ENCODE data around the gene TSN. TPM values are rescaled to one million over a fixed set of nuclear protein-coding genes. Genes with fewer than 3 reads are reported as not detected.
"Not testable (repeated sequence)": the region's sequence is repeated elsewhere in the genome, so short reads cannot be mapped to it uniquely, and the experiment has no call there.

Gene TSN
- total RNA-seq, 1 donor from 2014 or later: 62.9 TPM

GRCh38 chr2:121801916-121802315 lies 46.5 kb downstream of the TSN start:
- no peak for DNase-seq (ENCODE audit: low read depth, low spot score)

GRCh38 chr2:121803503-121803902 lies 48.1 kb downstream of the TSN start:
- DNase-seq (ENCODE audit: low read depth, low spot score): no peak

- no peak for DNase-seq (ENCODE audit: low read depth, low spot score)
These were observed 48.9 kb downstream of the TSN start for GRCh38 chr2:121804340-121804739.

GRCh38 chr2:121804997-121805765 lies 49.7 kb downstream of the TSN start:
- DNase-seq (ENCODE audit: low read depth, low spot score): no peak

- no peak for DNase-seq (ENCODE audit: low read depth, low spot score)
These were observed 50.3 kb downstream of the TSN start for GRCh38 chr2:121805766-121806143.

GRCh38 chr2:121807771-121808170 lies 52.3 kb downstream of the TSN start:
- not testable (repeated sequence) for DNase-seq (ENCODE audit: low read depth, low spot score)

GRCh38 chr2:121809607-121810006 lies 54.2 kb downstream of the TSN start:
- DNase-seq (ENCODE audit: low read depth, low spot score): no peak

- DNase-seq (ENCODE audit: low read depth, low spot score): no peak
These were observed 55.8 kb downstream of the TSN start for GRCh38 chr2:121810959-121811853.

- not testable (repeated sequence) for DNase-seq (ENCODE audit: low read depth, low spot score)
These were observed 57.6 kb downstream of the TSN start for GRCh38 chr2:121813083-121813482.

- no peak for DNase-seq (ENCODE audit: low read depth, low spot score)
These were observed 59.8 kb downstream of the TSN start for GRCh38 chr2:121815216-121815615.

GRCh38 chr2:121816797-121817196 lies 61.3 kb downstream of the TSN start:
- no peak for DNase-seq (ENCODE audit: low read depth, low spot score)

GRCh38 chr2:121817304-121817703 lies 61.9 kb downstream of the TSN start:
- DNase-seq (ENCODE audit: low read depth, low spot score): not testable (repeated sequence)

Other genes with a start within 250 kb of the TSN start
- under 0.01 TPM in 1 of 2 replicates, not detected in the other for gene RNU4ATAC, start 224.8 kb upstream of the TSN start, total RNA-seq
- 31.3 and 49.9 TPM in 2 replicates for gene CLASP1, start 106.2 kb upstream of the TSN start, total RNA-seq
- 50.4 and 54.0 TPM in 2 replicates for gene NIFK, start 18.8 kb upstream of the TSN start, total RNA-seq